ENCODE data around the gene C4BPA.
A peak's percentile ranks its signal among the peaks of the same experiment; 100 is the strongest.

Gene C4BPA

GRCh38 chr1:207077470-207078377, 26.3 kb upstream of the C4BPA start:
- DNase-seq (ENCODE audit: low spot score), result peak; percentile 55

GRCh38 chr1:207078578-207079132, 25.4 kb upstream of the C4BPA start:
- no peak for DNase-seq (ENCODE audit: low spot score)

- DNase-seq (ENCODE audit: low spot score), result no peak
Observed at GRCh38 chr1:207079706-207080241, 24.3 kb upstream of the C4BPA start.

DNA sequence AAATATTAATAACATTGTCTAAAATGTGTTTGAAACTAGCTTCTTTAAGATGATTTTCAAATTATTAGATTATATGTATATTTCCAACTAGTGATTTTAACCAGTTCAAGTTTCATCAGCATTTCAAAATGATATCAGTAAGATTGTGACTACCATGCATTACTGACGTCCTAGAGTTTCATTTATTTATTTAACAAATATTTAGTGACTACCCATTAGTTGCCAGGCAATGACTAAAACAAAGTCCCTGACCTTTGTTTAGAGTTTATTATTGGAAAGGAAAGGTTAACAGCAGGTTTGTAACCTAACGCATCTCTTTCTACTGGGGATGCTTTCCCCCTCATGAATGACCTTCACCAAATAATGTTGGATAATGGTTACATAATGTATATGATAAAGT, 22.9 kb upstream of the C4BPA start:
- DNase-seq (ENCODE audit: low spot score), result no peak

- DNase-seq (ENCODE audit: low spot score), result no peak
Observed at GRCh38 chr1:207081806-207082205, 22.2 kb upstream of the C4BPA start.

DNA sequence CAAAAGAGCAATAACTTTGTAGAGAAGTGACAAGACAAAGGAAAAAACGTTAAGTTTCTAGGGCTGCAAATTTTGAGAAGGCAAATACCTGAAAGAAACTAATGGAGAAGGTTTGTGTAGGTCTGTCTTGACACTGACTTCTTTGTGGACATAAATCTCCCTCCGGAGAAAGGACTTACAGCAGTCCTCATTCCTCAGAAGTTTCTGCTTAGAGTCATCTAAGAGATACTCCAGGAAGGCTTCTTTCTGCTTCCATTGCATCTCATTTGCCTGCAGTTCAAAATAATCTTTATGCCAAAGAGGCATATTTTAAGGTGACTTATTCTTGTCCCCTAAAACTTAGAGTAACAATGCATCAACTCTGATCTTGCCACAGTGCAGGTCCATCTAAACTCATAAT, 19.8 kb upstream of the C4BPA start:
- no peak for DNase-seq (ENCODE audit: low spot score)

DNA sequence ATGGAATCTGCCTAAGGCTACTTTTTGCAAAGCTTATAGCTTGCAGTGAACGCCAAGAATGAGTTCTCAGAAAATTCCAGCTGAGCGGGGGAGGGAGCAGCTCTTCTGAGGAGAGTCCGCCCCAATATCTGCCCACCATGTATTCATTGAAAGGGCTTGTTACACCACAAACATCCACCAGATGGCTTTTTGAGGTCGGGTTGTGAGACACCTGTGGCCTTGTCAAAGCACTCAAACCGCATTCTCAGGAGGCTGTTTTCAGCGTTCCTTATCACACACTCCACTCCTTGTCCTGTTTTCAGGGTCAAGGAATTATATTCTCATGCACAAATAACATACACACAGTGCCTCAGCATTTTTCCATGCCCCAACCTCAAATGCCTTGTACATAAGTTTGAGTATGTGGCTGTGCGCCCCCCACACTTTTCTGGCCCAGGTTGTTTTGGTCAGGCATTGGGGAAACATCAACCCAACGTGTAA, 19.3 kb upstream of the C4BPA start:
- peak; percentile 39 for DNase-seq (ENCODE audit: low spot score)

- DNase-seq (ENCODE audit: low spot score), result no peak
Observed at GRCh38 chr1:207085887-207086286, 18.1 kb upstream of the C4BPA start.

DNA sequence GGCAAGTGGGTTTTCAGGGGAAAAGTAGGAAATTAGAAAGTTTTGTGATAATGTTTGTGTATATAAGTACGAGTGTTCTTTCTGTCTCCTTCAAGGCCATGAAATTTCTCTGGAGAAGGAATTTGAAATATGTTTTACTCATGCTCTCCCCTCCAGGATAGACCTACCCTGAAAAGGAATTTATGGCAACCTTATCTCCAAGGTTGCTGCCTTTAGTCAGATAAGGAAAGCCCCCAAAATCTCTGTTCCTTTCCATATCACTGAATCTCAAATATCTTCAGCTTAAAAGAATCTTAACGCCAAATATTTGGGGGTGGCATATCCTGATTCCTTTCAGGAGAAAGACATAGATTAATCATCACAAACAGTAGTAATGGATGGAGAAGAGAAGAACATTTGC, 15.9 kb upstream of the C4BPA start:
- no peak for DNase-seq (ENCODE audit: low spot score)

GRCh38 chr1:207088701-207089626, 15.1 kb upstream of the C4BPA start, which contains the start of gene C4BPB:
Gene C4BPB (plus strand): TSS chr1:207088860. CDS start chr1:207089532, 672 bp downstream.
- no peak for DNase-seq (ENCODE audit: low spot score)

GRCh38 chr1:207089627-207090355, 14.2 kb upstream of the C4BPA start:
- DNase-seq (ENCODE audit: low spot score), result no peak

GRCh38 chr1:207091200-207091908, 12.7 kb upstream of the C4BPA start:
- DNase-seq (ENCODE audit: low spot score), result no peak

DNA sequence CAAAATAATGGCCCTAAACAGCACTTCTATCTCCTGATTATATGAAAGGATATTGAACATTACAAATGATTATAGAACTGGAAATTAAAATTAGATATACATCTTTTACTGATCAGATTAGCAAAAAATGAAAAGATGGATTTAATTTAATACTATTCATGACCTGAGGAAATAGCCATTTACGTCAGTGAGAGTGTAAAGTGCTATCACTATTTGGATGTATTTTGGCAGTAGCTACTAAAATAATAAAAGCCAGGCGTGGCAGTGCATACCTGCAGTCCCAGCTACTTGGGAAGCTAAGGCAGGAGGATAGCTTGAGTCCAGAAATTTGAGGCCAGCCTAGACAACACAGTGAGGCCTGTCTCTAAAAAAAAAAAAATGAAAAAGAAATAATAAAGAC, 10.1 kb upstream of the C4BPA start:
- DNase-seq (ENCODE audit: low spot score), result no peak

DNA sequence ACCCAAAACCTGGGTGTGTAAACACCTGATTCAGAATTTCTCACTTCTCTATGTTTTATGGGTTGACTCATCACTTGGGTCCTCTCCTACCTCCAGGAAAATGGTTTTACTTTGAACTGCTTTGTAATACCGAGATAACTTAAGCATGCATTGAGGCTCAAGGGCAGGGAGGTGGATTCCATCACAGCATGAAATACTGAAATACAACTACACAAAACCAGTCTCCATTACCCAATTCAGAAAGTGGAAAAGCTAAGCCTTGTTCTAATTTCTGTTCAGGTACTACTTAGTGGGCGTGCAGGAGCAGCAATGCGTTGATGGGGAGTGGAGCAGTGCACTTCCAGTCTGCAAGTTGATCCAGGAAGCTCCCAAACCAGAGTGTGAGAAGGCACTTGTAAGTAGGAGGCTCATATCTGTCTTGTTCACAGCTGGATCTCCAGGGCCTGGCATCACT, 6.1 kb upstream of the C4BPA start:
- DNase-seq (ENCODE audit: low spot score), result no peak

DNA sequence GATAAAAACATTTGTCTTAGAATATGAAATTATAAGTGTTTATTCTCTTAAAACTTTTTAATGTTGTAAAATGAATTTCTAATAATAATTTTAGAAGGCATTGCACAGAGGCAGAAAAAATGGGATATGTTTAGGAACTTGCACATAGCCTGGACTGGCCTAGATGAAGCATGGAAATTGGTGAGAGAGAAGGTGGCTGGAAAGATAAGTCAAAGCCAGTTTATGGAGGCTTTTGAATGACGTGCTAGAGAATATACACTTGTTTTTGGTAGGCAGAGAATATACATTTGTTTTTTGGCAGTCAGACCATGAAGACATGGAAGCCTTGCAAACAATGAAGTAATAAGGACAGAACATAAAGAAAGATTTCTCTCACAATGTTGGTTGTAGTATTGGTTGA, 2.3 kb upstream of the C4BPA start:
- DNase-seq (ENCODE audit: low spot score), result no peak

DNA sequence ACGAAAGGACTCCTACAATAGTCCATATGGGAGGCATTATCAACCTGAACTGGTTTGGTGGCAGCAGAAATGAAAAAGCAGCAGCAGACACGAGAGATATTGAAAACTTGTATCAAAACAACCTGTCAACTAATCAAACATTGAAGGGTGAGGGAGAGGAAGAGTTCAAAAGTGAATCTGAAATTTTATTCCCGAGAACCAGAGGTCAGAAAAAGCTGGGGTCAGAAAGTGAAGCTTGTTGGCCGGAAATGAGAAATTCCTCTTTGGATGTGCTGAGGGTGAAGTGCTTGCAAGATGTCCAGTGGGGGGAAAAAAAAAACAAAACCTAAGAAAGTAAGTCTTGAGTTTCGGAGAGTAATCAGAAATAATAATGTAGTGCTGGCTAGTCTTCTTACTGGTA, 1.9 kb upstream of the C4BPA start:
- DNase-seq (ENCODE audit: low spot score), result no peak

- DNase-seq (ENCODE audit: low spot score), result no peak
Observed at GRCh38 chr1:207102659-207103058, 1.4 kb upstream of the C4BPA start.

DNA sequence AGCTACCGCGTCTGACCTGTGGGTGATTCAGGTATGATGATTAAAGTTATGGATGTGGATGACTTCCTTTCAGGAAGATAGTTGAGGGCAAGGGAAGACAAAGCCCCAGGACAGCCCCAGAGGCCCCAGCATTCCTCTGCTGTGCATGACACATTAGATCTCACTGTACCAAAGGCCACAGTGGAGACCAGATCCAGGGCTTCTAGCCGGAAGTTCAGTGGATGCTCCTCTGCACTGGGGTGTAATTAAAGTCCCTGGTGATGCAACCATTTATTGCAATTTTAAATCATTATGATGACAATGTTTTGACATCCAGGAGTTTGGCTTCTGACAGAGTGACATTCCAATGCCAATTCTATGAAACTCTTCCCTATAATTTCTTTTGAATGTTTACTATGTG, 5.0 kb downstream of the C4BPA start:
- no peak for DNase-seq (ENCODE audit: low spot score)

DNA sequence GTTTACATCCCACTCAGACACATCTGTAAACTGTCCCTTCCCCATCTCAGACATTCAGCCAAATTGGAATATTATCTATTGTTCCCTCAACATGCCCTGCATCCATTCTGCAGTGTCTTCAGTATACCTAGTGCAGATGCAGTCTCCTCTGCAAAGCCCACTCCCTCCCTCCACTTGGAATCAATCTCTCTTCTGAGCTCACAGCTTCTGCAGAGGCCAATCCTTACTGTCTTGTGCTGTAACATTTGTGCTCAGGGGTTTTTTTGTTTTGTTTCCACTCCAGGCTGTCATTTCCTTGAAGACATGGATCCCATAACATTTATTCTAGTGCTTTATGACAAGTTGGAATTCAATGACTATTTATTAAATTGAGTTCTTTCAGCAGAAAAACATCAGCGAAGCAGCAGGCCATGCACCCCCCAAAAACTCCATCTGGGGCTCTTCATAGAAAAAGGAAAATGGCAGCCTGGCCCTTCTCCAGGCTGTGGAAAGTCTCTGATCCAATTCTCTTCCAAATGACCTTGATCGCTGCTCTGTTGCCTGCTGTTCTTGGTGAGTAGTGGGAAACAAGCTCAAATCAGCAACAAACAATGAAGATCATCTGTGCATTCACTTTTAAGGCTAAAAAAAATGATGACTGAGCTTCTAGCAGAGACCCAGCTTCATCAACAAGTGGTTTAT, 8.7 kb downstream of the C4BPA start:
- DNase-seq (ENCODE audit: low spot score), result no peak

DNA sequence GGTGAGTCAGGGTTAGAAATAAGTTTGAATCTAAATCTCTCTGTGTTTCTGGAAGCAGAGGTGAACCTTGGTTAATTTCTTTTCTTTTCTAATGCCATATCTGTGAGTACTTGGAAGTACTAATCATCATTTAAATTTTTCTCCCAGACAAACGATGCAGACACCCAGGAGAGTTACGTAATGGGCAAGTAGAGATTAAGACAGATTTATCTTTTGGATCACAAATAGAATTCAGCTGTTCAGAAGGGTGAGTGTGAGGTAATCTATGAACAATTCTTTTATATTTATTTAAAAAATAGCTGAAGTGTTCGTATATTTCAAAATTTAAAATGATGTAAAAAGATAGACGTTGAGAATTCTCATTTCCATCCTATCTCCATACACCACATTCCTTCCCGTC, 11.2 kb downstream of the C4BPA start:
- DNase-seq (ENCODE audit: low spot score), result no peak
